HFFc6 (cell line): ENCODE measurements around the gene SRPX. TPM values are rescaled to one million over a fixed set of nuclear protein-coding genes. Genes with fewer than 3 reads are reported as not detected.

Source experiments
- DNase-seq: peaks from one replicate; pipeline ENCODE4 v3.0.0-alpha.2; 2018
- H3K27ac Mint-ChIP-seq: 2 replicates; pipeline ENCODE4 v1.8.0; 2020; ENCODE audit warnings: mild to moderate bottlenecking, mixed read lengths
- H3K27me3 Mint-ChIP-seq: 2 replicates; pipeline ENCODE4 v1.8.0; 2021; ENCODE audit warnings: mild to moderate bottlenecking, moderate library complexity, mixed read lengths; ENCODE audit not compliant: insufficient read depth
- H3K36me3 Mint-ChIP-seq: 2 replicates; pipeline ENCODE4 v1.8.0; 2021; ENCODE audit warnings: low read depth, mixed read lengths
- H3K4me1 Mint-ChIP-seq: 2 replicates; pipeline ENCODE4 v1.8.0; 2020; ENCODE audit warnings: low read depth, mixed read lengths
- H3K4me3 Mint-ChIP-seq: 2 replicates; pipeline ENCODE4 v1.8.0; 2020; ENCODE audit warnings: mild to moderate bottlenecking, moderate library complexity, mixed read lengths
- H3K9me3 Mint-ChIP-seq: 2 replicates; pipeline ENCODE4 v1.8.0; 2020; ENCODE audit warnings: mild to moderate bottlenecking, mixed read lengths
- total RNA-seq, 6 experiments: library from RNA; stranded (reverse); fragmentation: NEBNext Ultra II Directional; extraction: Animal tissue kit (Norgen Biotek cat#: 25700); gene quantifications; 2 replicates in 1 of 6; 3 replicates in 5 of 6; pipeline ENCODE4 v1.2.3, GENCODE V29; 2021
- TF ChIP-seq, protein P1 (sequence below): fragments of 200-600 bp; sonication (generic); IDR thresholded peaks from 2 replicates; pipeline ENCODE4 v1.5.0; 2021; ENCODE audit warnings: antibody characterized with exemption, mild to moderate bottlenecking

The SRPX gene
- total RNA-seq, 6 experiments from 2014 or later: 10.6 to 47.2 (median 42.4) TPM

DNA sequence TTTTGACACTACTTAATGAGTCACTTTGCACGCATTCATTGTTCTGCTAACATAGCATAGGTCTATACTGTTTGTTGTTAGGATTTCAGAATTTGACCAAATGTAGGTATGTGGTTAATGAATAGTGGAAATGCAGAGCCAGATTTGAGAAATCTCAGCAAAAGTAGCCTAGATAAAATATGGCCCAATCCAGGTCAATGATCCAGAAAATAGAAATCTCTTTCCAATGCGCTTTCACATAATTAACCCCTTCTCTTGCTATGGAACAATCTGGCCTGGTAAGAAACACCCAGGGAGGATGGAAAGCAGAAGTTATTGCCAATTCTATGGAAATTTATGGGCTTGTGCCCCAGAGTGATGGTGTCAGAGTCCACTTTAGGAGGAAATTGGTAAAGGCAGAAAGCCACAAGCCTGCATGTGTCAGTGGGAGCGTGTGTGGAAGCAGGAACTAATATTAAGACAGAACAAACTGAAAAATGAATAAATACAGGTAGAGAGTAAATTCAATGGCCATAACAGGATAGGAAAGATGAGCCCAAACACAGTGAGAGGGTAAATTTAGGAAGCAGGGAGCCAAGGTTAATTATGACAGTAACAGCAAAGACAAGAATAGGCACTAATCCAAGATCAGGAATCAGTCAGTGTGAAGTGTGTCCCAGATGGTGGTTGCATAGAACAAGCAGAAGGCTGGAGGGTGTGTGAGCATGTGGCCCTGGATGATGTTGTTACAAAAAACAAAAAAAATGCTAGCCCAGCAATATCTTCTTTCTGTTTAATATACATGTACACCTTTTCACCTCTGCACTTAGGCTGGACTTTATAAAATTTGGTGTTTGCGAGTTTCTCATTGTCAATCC, 111.4 kb downstream of the SRPX start:
- H3K27ac Mint-ChIP-seq: no peak overlapping the region
- DNase-seq: no peak
- H3K4me1 Mint-ChIP-seq: no peaks in the 10 kb centered on the region
- no peaks in the 10 kb centered on the region for H3K9me3 Mint-ChIP-seq
- peaks cover 5% of the 10 kb centered on the region; the same call in 1 of the 2 replicates for H3K27me3 Mint-ChIP-seq
- TF ChIP-seq, protein P1, sequence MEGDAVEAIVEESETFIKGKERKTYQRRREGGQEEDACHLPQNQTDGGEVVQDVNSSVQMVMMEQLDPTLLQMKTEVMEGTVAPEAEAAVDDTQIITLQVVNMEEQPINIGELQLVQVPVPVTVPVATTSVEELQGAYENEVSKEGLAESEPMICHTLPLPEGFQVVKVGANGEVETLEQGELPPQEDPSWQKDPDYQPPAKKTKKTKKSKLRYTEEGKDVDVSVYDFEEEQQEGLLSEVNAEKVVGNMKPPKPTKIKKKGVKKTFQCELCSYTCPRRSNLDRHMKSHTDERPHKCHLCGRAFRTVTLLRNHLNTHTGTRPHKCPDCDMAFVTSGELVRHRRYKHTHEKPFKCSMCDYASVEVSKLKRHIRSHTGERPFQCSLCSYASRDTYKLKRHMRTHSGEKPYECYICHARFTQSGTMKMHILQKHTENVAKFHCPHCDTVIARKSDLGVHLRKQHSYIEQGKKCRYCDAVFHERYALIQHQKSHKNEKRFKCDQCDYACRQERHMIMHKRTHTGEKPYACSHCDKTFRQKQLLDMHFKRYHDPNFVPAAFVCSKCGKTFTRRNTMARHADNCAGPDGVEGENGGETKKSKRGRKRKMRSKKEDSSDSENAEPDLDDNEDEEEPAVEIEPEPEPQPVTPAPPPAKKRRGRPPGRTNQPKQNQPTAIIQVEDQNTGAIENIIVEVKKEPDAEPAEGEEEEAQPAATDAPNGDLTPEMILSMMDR: no peak
- H3K36me3 Mint-ChIP-seq: no peaks in the 10 kb centered on the region
- H3K4me3 Mint-ChIP-seq: no peak overlapping the region

DNA sequence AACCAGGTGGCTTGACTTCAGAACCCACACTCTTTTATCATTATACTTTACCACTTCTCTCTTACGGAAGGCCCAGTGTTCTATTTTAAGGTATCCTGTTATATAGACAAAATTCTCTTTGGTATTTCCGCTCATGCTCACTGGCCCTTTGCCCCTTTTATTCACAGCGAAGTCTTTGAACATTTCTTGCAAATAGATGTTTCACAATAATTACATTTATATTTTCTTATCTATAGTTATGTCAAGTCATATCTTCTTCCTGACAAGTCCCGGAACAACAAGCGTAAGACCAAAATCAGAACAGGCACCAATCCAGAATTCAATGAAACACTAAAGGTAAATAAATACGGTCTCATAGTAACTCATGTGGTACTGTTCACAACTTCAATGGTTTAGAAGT, 112.3 kb downstream of the SRPX start:
- Mint-ChIP-seq H3K27ac (no peak overlapping the region), H3K9me3 (no peaks in the 10 kb centered on the region), H3K4me1 (no peaks in the 10 kb centered on the region), H3K4me3 (no peak overlapping the region), H3K36me3 (no peaks in the 10 kb centered on the region), H3K27me3 (peaks cover 5% of the 10 kb centered on the region; the same call in 1 of the 2 replicates)
- DNase-seq: no peak
- TF ChIP-seq, protein P1: no peak

DNA sequence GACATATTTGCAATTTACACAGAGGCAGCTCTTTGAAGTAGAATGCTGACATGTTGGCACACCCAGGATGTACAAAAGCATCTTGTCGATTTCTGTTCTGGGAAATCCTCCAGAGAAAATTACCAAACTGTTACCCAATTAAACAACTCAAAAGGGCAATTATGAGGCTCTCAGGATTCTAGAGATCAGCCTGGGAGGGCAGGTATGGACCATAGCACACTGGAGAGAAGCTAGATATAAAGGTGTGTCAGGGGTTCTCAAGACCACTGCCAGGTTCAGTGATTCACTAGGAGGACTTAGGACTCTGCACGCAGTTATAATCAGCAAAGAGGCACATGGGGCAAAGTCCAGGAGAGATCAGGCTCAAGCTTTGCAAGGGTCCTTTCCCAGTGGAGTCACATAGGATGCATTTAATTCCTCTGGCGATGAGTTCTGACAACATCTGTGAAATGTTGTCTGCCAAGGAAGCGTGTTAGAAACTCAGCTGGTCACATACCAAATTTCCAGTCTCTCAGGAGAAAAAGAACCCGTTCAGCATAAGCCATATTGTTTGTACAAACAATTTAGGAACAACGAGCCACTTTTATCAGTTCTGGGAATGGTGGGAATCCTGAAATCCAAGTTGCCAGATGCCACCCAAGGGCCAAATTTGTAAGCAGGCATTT, 113.5 kb downstream of the SRPX start:
- no peak overlapping the region for H3K4me3 Mint-ChIP-seq
- no peak for DNase-seq
- TF ChIP-seq, protein P1: no peak
- no peaks in the 10 kb centered on the region for H3K9me3 Mint-ChIP-seq
- H3K27ac Mint-ChIP-seq: no peak overlapping the region
- no peaks in the 10 kb centered on the region for H3K36me3 Mint-ChIP-seq
- peaks cover 5% of the 10 kb centered on the region; the same call in 1 of the 2 replicates for H3K27me3 Mint-ChIP-seq
- no peaks in the 10 kb centered on the region for H3K4me1 Mint-ChIP-seq

DNA sequence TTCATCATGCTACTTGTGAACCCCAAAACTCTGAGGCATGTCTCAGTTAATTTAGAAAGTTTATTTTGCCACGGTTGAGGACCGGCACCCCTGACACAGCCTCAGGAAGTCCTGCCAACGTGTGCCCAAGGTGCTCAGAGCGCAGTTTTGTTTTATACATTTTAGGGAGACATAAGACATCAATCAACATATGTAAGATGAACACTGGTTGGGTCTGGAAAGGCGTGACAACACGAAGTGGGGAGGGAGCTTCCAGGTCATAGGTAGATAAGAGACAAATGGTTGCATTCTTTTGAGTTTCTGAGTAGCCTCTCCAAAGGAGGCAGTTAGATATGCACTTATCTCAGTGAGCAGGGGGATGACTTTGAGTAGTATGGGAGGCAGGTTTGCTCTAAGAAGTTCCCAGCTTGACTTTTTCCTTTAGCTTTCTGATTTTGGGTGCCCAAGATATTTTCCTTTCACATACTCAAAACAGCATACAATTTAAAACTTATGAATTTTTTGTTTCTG, 115.4 kb downstream of the SRPX start:
- no peak overlapping the region for H3K4me3 Mint-ChIP-seq
- H3K27ac Mint-ChIP-seq: no peak overlapping the region
- no peak for DNase-seq
- no peaks in the 10 kb centered on the region for H3K36me3 Mint-ChIP-seq
- H3K27me3 Mint-ChIP-seq: peaks cover 3% of the 10 kb centered on the region; the same call in 1 of the 2 replicates
- no peaks in the 10 kb centered on the region for H3K9me3 Mint-ChIP-seq
- TF ChIP-seq, protein P1: no peak
- no peaks in the 10 kb centered on the region for H3K4me1 Mint-ChIP-seq

DNA sequence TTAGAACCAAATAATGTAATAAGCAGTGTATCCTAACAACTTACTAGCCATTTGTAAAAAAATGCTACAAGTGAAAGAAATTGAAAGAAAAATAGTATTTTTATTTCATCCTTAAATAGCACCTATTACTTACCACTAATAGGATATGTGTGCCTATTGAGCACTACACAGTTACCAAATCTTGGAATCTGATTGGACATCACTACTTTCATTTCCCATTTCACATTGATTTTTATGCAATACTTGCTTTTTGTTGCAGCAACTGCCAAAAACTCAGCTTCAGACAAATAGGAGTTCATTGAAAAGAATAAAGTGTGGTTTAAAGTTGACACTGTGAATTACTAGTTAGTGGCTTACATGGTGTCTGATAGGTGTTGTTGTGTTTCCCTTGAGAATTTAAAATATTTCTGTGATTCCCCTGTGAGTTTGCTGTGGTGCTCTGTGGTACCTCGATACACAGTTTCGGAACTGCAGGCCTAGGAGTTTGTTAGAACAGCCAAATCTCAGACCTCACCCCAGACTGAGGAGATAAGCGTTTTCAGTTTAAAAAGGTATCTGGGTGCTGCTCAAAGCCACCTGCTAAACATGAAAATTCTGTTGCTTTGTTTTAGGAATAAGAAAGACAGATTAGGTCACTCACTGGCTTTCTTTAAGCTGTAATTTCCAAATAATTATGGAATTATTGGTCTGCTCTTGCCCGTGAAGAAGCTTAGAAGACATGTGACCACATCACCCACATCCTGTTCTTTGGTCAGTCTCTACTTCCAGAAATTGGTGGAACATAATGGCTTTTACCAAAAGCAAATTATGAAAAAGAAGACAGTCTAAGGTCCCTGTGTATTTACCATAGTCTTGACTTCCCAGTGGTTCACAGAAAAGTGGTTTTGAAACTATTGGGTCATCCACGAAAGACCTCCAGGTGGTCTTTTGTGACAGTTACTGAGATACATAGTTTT, 116.5 kb downstream of the SRPX start:
- H3K27ac Mint-ChIP-seq: no peak overlapping the region
- TF ChIP-seq, protein P1: no peak
- peaks cover 3% of the 10 kb centered on the region; the same call in 1 of the 2 replicates for H3K27me3 Mint-ChIP-seq
- no peak for DNase-seq
- H3K4me1 Mint-ChIP-seq: no peaks in the 10 kb centered on the region
- H3K9me3 Mint-ChIP-seq: no peaks in the 10 kb centered on the region
- H3K4me3 Mint-ChIP-seq: no peak overlapping the region
- no peaks in the 10 kb centered on the region for H3K36me3 Mint-ChIP-seq
